HG03575 (cell line): ENCODE measurements around the gene ACP6.

Experiments
- ATAC-seq: cut with Tn5 transposase; IDR thresholded peaks from one replicate; pipeline ENCODE4 v1.9.1; 2021; ENCODE audit not compliant: unreplicated experiment, insufficient number of reproducible peaks, low FRiP score; ENCODE audit errors: extremely low read depth

ACP6 gene

DNA sequence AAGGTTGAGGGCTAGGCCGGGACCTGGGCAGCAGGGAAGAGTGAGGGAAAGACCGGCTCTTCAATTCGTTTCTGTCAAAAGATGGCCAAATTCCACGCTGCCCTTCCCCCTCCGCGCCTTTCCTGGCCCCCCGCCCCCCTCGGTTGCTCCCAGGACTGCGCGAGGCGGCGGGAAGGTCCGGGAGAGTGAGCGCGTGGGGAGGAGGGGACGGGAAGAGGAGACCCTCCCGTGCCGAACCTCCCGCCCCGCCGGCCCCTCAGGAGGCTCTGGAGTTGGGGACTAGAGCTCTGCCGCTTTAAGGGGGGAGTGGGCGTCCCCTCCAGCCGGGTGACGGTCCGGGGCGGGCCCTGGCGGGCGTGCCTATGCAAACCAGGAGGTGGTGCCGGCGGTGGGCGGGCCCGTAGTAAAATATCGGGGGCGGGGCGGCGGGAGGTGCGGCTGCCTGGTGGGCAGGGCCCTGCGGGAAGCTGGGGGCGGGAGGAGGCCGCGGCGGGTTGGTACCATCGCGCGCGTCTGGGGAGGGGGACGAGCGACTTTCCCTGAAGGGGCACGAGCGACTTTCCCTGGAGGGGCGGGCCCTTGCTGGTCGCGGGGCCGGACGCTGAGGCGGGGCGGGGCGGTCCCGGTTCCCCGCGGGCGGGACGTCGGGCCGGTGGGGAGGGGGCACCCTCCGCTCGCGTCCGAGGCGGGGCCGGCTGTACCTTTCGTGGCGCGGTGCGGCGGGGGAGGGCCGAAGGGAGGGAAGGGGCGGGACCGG lies 70.8 kb downstream of the ACP6 start:
- no peak for ATAC-seq

DNA sequence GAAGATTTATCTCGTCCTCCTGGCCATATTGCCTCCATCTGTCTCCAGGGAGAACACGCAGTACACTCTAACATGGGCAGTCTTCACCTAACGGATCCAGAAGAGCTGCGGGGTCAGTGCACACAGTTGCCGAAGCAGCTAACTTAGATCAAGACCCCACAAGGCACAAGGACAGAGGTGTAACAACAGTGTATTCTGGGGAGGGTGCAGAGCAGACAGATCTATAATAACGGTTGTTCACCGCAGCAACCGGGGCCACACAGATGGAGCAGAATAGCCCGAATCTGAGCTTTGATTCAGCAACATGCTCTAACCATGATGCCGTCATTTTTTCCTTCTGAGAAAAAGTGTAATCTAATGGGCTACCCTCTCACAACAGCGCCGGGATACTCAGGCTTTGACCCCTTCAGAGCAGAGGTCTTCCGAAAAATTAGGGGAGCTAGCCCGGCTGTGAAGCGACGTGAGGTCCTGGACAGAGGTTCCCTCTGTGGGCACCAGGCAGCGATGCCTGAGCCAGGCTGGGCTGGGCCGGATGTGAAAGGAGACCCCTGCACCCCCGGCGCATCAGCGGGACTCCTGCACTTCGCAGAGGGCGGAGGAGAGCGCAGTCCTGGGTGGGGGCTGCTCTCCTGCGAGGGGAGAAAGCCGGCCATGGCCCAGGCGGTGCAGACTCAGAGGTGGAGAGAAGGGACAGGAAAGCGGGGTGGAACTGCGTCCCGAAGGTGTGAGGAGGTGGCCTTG lies 71.5 kb downstream of the ACP6 start:
- ATAC-seq, result no peak

DNA sequence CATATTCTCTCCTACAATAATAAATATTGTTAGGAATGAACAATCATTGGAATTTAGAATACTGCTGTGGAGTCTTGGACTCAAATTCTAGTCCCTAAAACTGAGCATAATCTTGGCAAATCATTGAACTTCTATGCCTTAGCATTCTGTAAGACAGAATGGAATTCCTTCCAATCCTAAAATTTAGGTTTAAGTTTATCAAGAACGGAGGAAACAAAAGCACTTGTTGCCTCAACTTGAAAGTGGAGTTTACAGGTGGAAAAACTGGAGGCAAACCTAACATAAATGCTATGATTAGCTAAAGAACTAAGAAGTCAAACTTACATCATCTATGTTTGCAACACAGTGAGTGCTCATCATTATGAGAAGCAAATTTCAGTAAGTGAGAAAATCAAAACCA lies 73.3 kb downstream of the ACP6 start:
- ATAC-seq, result no peak
